GM18507 (cell line): Measurements from ENCODE around the gene ANKRD34C.
"Not testable (repeated sequence)": the region's sequence is repeated elsewhere in the genome, so short reads cannot be mapped to it uniquely, and the experiment has no call there.

Experiments
- DNase-seq: peaks from one replicate; pipeline ENCODE4 v3.0.0; 2011; ENCODE audit warnings: low read depth; ENCODE audit not compliant: insufficient read length; ENCODE audit errors: extremely low spot score
- FAIRE-seq: peaks from 2 replicates; lab custom pipeline; 2011; peaks lifted over from hg19 to GRCh38; lab: Jason Lieb, UNC

ANKRD34C gene

GRCh38 chr15:79310612-79310984, 28.1 kb downstream of the ANKRD34C start:
- no peak for FAIRE-seq

GRCh38 chr15:79310985-79311900, 28.7 kb downstream of the ANKRD34C start, which contains the start of gene TMED3:
Gene TMED3 (plus strand): TSS chr15:79311112. CDS start chr15:79311250, 138 bp downstream.
- FAIRE-seq (peak; percentile 81), DNase-seq (peak; percentile 97)

More at GRCh38 chr15:79310612-79310984, 28.1 kb downstream of the ANKRD34C start:
- no peak for DNase-seq

GRCh38 chr15:79311901-79312553, 29.5 kb downstream of the ANKRD34C start:
- FAIRE-seq (no peak), DNase-seq (no peak)

- FAIRE-seq (no peak), DNase-seq (no peak)
These were observed 31.7 kb downstream of the ANKRD34C start for GRCh38 chr15:79314186-79314585.

- FAIRE-seq, result no peak
These were observed 32.3 kb downstream of the ANKRD34C start for GRCh38 chr15:79314811-79315210.

GRCh38 chr15:79315623-79316328, 33.3 kb downstream of the ANKRD34C start:
- DNase-seq (no peak), FAIRE-seq (no peak)

More at GRCh38 chr15:79314811-79315210, 32.3 kb downstream of the ANKRD34C start:
- no peak for DNase-seq

GRCh38 chr15:79316864-79317263, 34.3 kb downstream of the ANKRD34C start:
- DNase-seq, result no peak
- no peak for FAIRE-seq

- DNase-seq, FAIRE-seq: not testable (repeated sequence)
These were observed 37.5 kb downstream of the ANKRD34C start for GRCh38 chr15:79319973-79320372.

- FAIRE-seq (no peak), DNase-seq (no peak)
These were observed 39.4 kb downstream of the ANKRD34C start for GRCh38 chr15:79321876-79322275.

- DNase-seq (no peak), FAIRE-seq (no peak)
These were observed 39.8 kb downstream of the ANKRD34C start for GRCh38 chr15:79322306-79322705.

GRCh38 chr15:79322945-79323344, 40.4 kb downstream of the ANKRD34C start:
- no peak for FAIRE-seq
- DNase-seq, result no peak

- DNase-seq, result no peak
- no peak for FAIRE-seq
These were observed 46.7 kb downstream of the ANKRD34C start for GRCh38 chr15:79329171-79329611.
